Activated B cell treated with CpG ODN at 0.5 μM for 24 hours (primary cell): ENCODE measurements around the gene ARAF. TPM values are rescaled to one million over a fixed set of nuclear protein-coding genes. Genes with fewer than 3 reads are reported as not detected.

Experiments used
- ATAC-seq: fragments of 200-7000 bp; cut with Tn5 transposase; one replicate; pipeline ENCODE4 v1.10.0; 2021; ENCODE audit warnings: low read depth, mild to moderate bottlenecking, moderate library complexity
- CTCF ChIA-PET: fragments of 350-600 bp; sonication (Branson Sonifier 250); formaldehyde crosslinking; loops from one replicate; lab custom pipeline; 2021; ENCODE audit warnings: antibody characterized with exemption; lab: Charles Lee
- POLR2A ChIA-PET: fragments of 350-600 bp; sonication (Branson Sonifier 250); formaldehyde crosslinking; loops from one replicate; lab custom pipeline; 2021; ENCODE audit warnings: antibody characterized with exemption; lab: Charles Lee
- DNase-seq: peaks from one replicate; pipeline ENCODE4 v3.0.0; 2022
- H3K27ac Mint-ChIP-seq: one replicate; pipeline ENCODE4 v1.8.0; 2020; ENCODE audit warnings: mixed read lengths
- H3K27me3 Mint-ChIP-seq: one replicate; pipeline ENCODE4 v1.8.0; 2021; ENCODE audit warnings: mixed read lengths
- H3K36me3 Mint-ChIP-seq: one replicate; pipeline ENCODE4 v1.8.0; 2021; ENCODE audit warnings: low read depth, mixed read lengths
- H3K4me1 Mint-ChIP-seq: one replicate; pipeline ENCODE4 v1.8.0; 2021; ENCODE audit warnings: mixed read lengths
- H3K4me3 Mint-ChIP-seq: one replicate; pipeline ENCODE4 v1.8.0; 2020; ENCODE audit warnings: mild to moderate bottlenecking, mixed read lengths
- H3K9me3 Mint-ChIP-seq: one replicate; pipeline ENCODE4 v1.8.0; 2020; ENCODE audit warnings: mixed read lengths
- CTCF ChIP-seq: fragments of 200-600 bp; IDR thresholded peaks from one replicate; pipeline ENCODE4 v1.8.0; 2022; ENCODE audit warnings: antibody characterized with exemption, mild to moderate bottlenecking
- intact Hi-C: fragments of 100-400 bp; cut with micrococcal nuclease; formaldehyde crosslinking; loops from one replicate; pipeline ENCODE4 v1.15.1; 2024
- total RNA-seq: library from RNA; stranded (reverse); gene quantifications from 2 replicates; pipeline ENCODE4 v1.2.3, GENCODE V29; 2022

Gene ARAF
- total RNA-seq, 1 donor from 2014 or later, result 108 TPM

GRCh38 chrX:47560179-47560933, 649 bp upstream of the ARAF start:
- peak overlapping the region; percentile 89 for H3K4me3 Mint-ChIP-seq
- H3K9me3 Mint-ChIP-seq, result no peaks in the 10 kb centered on the region
- peaks cover 48% of the 10 kb centered on the region for H3K4me1 Mint-ChIP-seq
- POLR2A ChIA-PET, result interaction anchor here (2.0 kb wide), 1 partner anchor 343 kb away, joined by 5 read pairs; no protein-coding TSS in a partner anchor
- intact Hi-C loops, result loop anchor here (2.0 to 10.0 kb wide), 5 partner anchors 60 to 328 kb away; partner anchors contain the start of genes USP11, ZNF41 and ZNF81
- no peak for DNase-seq
- H3K27me3 Mint-ChIP-seq, result no peaks in the 10 kb centered on the region
- ATAC-seq, result no peak
- CTCF ChIA-PET, result no interaction called here
- no peak for TF ChIP-seq CTCF
- H3K36me3 Mint-ChIP-seq, result peaks cover 29% of the 10 kb centered on the region
- H3K27ac Mint-ChIP-seq, result peak overlapping the region; percentile 96

- ChIA-PET CTCF (no interaction called here), POLR2A (interaction anchor here (0.6 to 2.0 kb wide), 4 partner anchors 70 to 344 kb away, joined by 3 to 13 read pairs (median 6); partner anchors contain the start of gene ZNF81)
- no peak for ATAC-seq
- Mint-ChIP-seq H3K27ac (peak overlapping the region; percentile 96), H3K27me3 (no peaks in the 10 kb centered on the region), H3K36me3 (peaks cover 32% of the 10 kb centered on the region), H3K4me1 (peaks cover 43% of the 10 kb centered on the region), H3K4me3 (peak overlapping the region; percentile 89), H3K9me3 (no peaks in the 10 kb centered on the region)
- TF ChIP-seq CTCF, result no peak
- DNase-seq, result no peak
- intact Hi-C loops, result loop anchor here (1.0 to 10.0 kb wide), 10 partner anchors 59 to 416 kb away; partner anchors contain the start of genes ELK1, RBM10, USP11 and ZNF41
Measured at GRCh38 chrX:47561659-47562151, 700 bp downstream of the ARAF start.

GRCh38 chrX:47562615-47563243, 1.7 kb downstream of the ARAF start:
- ATAC-seq, result no peak
- TF ChIP-seq CTCF, result no peak
- CTCF ChIA-PET, result no interaction called here
- H3K27ac Mint-ChIP-seq, result no peak overlapping the region
- peak overlapping the region; percentile 68 for H3K4me3 Mint-ChIP-seq
- no peaks in the 10 kb centered on the region for H3K27me3 Mint-ChIP-seq
- POLR2A ChIA-PET, result interaction anchor here (0.7 kb wide), 1 partner anchor 102 kb away, joined by 6 read pairs; no protein-coding TSS in a partner anchor
- peaks cover 50% of the 10 kb centered on the region for H3K4me1 Mint-ChIP-seq
- H3K9me3 Mint-ChIP-seq, result no peaks in the 10 kb centered on the region
- intact Hi-C loops, result loop anchor here (5.0 to 10.0 kb wide), 2 partner anchors 75 to 272 kb away; partner anchors contain the start of gene ZNF81
- H3K36me3 Mint-ChIP-seq, result peaks cover 42% of the 10 kb centered on the region
- no peak for DNase-seq

- POLR2A ChIA-PET, result no interaction called here
Measured at GRCh38 chrX:47563801-47564315, 2.9 kb downstream of the ARAF start.

More at GRCh38 chrX:47563801-47564315, 2.9 kb downstream of the ARAF start:
- no peaks in the 10 kb centered on the region for H3K9me3 Mint-ChIP-seq
- no peak overlapping the region for H3K4me3 Mint-ChIP-seq
- DNase-seq (no peak), ATAC-seq (no peak)
- no peaks in the 10 kb centered on the region for H3K27me3 Mint-ChIP-seq
- H3K36me3 Mint-ChIP-seq, result peaks cover 52% of the 10 kb centered on the region
- no peak overlapping the region for H3K27ac Mint-ChIP-seq
- intact Hi-C loops, result loop anchor here (5.0 to 10.0 kb wide), 2 partner anchors 73 to 271 kb away; partner anchors contain the start of gene ZNF81
- H3K4me1 Mint-ChIP-seq, result peaks cover 50% of the 10 kb centered on the region
- no peak for TF ChIP-seq CTCF
- CTCF ChIA-PET, result no interaction called here
